ENCODE results near the gene DLGAP5. TPM values are rescaled to one million over a fixed set of nuclear protein-coding genes. Genes with fewer than 3 reads are reported as not detected.
A peak's percentile ranks its signal among the peaks of the same experiment; 100 is the strongest.

The DLGAP5 gene
- total RNA-seq, 1 experiment from 2014 or later = 101 TPM

DNA sequence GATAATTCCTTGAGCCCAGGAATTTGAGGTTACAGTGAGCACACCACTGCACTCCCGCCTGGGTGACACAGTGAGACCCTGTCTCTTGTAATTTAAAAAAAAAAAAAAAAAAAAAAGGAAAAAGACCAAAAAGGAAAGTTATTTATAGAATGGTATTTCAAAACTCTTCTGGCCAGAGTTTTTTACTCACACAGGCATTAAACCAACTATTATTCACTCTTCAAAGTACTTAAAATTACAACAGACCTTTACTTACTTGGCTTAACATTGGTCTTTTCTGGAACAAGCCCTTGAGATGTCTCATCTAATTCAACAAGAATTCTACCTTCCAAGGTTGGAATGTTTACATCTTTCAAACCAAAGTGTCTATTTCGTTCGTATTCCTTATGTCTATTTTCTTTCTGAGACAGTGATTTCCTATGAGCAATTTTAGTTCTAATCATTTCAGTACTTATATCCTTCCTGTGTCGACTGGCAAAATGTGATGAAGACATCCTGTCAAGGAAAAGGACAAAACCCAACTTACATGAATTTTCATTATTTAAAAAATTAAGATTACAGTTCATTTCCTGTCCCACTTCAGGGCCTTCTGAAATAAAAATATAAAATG, 2.6 kb downstream of the DLGAP5 start:
- no peak for DNase-seq (ENCODE audit: low read depth)

DNA sequence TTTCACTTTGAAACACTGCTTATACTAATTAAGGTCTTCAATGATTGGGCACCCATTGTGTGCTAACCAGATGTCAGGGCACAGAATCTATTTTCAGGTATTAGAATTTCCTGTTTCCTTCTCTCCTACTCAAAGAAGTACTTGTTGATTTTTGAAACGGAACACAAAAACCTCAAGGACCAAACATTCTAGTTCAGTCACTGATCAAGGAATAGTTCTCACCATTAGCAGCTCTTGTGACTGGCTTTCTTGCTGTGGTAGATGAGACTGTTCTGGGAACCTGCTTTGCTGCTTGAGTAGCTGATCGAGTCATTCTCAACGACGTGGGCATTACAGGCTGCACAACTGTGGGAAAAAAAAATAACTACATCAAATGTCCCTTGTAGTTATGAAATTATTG, 11.0 kb downstream of the DLGAP5 start:
- no peak for DNase-seq (ENCODE audit: low read depth)

- no peak for DNase-seq (ENCODE audit: low read depth)
Measured at GRCh38 chr14:55180006-55180405, 11.4 kb downstream of the DLGAP5 start.

DNA sequence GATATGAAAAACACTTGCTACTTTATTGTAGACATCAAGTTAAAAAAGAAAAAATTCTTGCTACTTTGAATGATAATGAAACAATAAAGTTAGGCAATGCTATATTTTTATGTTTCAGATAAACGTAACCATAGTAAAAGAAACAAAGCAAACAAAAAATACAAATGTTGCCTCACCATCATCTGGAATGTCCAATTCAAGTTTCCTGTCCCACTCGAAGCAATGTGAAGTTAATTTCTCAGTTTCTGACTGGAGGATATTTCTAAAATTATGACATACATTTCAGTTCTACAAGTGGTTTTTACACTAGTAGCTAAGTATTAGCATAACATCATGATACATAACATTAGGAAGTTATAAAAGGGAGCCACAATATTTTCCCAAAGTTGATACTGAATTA, 20.9 kb downstream of the DLGAP5 start:
- no peak for DNase-seq (ENCODE audit: low read depth)

DNA sequence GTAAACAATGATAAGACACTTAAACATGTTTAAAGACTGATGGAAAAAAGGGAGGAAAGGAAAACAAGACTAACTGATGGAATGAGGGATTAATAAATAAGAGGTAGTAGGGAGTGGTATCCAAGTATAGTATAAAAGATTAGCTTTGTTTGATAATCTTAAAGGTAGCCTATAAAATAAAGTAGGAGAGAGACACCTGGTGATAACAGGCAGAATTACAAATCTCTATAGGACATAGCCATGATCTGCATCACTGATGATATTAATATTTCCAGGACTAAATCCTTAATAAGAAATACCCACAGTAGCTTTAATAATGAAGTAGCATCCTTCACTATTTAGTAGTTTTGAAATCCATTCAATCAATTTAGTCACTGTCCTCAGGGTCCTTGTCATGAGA, 30.4 kb downstream of the DLGAP5 start:
- peak; percentile 42 for DNase-seq (ENCODE audit: low read depth)

DNA sequence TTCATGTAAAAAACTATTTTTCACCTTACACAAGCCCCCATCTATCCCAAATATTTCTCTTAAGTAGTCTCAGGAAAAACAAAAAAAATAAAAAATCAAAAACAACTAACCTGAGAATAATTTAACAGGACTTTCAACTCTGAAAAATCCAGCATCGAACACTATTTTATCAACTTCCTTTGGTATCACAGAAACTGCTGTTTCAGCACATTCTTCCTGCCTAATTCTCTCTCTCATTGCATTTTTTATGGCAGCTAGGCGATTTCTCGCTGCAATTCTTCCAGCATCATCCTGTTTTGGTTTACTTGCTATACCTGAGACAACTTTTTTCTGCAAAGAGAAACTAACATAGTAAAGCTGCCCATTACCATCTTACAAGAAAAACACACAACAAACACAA, 33.0 kb downstream of the DLGAP5 start:
- DNase-seq (ENCODE audit: low read depth) = no peak

DNA sequence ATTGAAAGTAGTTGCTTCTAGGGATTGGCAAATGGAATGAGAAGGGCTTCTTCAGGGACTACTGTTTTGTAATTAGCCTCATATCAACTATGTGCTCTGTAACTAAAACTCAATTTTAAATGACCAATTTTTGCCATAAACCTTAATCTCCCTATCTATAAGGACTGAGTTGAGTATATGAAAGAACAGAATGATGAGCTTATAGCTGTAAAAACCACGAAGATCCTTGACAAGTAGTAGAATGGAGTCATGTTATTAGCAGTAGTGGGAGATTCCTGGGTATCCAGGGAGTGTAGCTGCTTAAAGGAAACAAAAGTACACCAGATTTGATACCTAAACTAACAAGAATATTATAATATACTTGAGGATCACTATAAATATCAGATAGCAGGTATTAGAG, 34.3 kb downstream of the DLGAP5 start:
- DNase-seq (ENCODE audit: low read depth) = no peak

- DNase-seq (ENCODE audit: low read depth) = no peak
Measured at GRCh38 chr14:55153951-55154350, 37.4 kb downstream of the DLGAP5 start.

- DNase-seq (ENCODE audit: low read depth) = no peak
Measured at GRCh38 chr14:55152052-55152753, 39.2 kb downstream of the DLGAP5 start.

DNA sequence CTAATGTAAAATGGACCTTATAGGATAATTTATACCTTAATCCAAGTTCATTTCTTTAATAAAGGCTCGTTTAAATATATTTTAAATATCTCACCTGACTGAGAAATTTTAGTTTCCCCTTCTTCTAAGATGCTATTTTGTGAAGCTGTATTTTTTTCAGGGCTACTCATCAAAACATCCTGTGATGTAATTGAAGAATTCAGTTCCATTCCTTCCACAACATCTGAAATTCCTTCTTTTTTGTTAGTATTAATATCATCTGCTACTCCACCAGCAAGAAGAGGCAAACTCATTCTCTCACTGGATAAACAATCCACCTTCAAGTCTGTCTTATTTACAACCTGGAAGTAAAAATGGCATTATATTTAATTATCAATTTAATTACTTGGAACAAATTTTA, 39.8 kb downstream of the DLGAP5 start:
- DNase-seq (ENCODE audit: low read depth) = no peak

- no peak for DNase-seq (ENCODE audit: low read depth)
Measured at GRCh38 chr14:55146425-55146824, 45.0 kb downstream of the DLGAP5 start.

DNA sequence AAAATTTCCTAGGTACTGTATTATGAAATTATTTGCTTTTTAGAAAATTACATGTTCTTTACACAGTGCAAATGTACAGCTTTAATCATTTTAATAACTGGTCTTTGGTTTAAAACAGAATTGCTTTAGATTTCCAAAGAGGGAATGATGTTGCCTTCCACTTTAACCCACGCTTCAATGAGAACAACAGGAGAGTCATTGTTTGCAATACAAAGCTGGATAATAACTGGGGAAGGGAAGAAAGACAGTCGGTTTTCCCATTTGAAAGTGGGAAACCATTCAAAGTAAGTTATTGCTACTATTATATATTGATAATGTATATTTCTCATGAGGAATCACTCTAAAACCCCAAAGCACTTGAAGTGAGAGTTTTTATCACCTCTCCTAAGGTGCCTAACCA, 48.9 kb downstream of the DLGAP5 start:
- no peak for DNase-seq (ENCODE audit: low read depth)

GRCh38 chr14:55141825-55142224, 49.6 kb downstream of the DLGAP5 start:
- DNase-seq (ENCODE audit: low read depth) = no peak

GRCh38 chr14:55139696-55140509, 51.5 kb downstream of the DLGAP5 start:
- DNase-seq (ENCODE audit: low read depth) = no peak

DNA sequence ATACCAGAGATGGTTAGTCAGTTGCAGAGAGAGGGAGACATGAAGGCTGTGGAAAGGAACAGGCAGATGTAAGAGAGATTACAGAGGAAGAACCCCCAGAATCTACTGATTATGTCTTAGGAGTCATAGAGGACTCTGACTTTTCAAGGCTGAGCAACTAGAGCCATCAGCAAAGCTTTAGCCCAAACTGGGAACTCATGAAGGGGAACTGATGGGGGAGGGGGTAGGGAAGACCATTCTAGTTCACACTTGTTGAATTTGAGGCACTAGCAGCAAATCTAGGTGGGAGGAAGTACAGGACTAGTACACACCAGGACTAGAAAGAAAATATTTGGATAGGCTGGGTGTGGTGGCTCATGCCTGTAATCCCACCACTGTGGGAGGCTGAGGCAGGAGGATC, 52.2 kb downstream of the DLGAP5 start:
- DNase-seq (ENCODE audit: low read depth) = no peak

- DNase-seq (ENCODE audit: low read depth) = no peak
Measured at GRCh38 chr14:55138091-55138490, 53.3 kb downstream of the DLGAP5 start.

- no peak for DNase-seq (ENCODE audit: low read depth)
Measured at GRCh38 chr14:55136885-55137786, 54.2 kb downstream of the DLGAP5 start.

DNA sequence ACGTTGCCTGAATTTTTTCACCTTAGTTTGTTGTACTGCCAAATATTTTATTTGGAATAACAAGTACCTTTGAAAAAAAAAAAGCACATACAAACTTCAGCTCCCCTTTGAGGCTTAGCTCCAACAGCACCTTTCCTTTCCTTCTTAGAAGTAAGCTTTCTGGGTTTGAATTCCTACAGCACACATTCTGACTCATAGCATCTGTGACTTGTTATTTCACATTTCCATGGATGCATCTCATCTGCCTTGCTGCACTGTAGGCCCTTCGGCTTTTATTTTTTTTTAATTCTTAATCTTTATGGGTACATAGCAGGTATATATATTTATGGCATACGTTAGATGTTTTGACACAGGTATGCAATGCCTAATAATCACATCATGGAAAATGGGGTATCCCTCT, 55.1 kb downstream of the DLGAP5 start:
- no peak for DNase-seq (ENCODE audit: low read depth)

GRCh38 chr14:55133416-55133815, 58.0 kb downstream of the DLGAP5 start:
- peak; percentile 66 for DNase-seq (ENCODE audit: low read depth)

DNA sequence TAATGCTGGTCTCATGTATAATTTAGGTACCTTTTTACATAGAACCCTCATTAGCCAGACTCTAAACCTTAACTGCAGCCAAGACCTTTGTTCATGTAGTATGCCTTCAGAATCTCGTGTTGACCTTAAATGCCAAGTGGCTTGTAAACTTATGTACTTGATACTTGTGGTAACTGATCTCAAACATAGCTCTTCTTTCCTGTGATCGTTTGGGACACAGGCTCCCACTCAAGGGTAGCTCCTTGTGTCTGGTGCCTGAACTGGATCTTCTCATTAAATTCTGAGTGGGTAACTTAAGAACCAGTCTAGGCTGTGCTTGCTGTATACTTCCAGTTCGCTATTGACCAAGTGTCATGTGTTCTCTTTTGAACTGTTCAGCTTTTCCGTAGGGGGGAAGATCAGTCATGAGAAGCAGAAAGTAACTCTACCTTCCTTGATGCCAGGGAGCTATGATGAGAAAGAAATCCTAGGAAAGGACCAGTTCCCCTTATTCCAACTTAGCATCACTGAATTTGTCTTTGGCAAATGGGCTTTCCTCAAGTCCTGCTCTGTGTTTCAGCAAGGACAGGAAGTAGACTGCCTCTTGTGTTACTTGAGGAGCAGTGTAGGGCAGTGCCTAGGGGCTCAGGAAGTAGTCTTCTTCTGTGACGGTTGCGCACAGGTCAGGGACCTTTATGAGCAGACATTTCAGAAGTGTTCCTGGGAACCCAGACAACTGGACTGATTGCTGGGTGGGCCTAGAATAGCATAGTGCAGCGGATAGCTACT, 59.8 kb downstream of the DLGAP5 start:
- peak; percentile 44 for DNase-seq (ENCODE audit: low read depth)

DNA sequence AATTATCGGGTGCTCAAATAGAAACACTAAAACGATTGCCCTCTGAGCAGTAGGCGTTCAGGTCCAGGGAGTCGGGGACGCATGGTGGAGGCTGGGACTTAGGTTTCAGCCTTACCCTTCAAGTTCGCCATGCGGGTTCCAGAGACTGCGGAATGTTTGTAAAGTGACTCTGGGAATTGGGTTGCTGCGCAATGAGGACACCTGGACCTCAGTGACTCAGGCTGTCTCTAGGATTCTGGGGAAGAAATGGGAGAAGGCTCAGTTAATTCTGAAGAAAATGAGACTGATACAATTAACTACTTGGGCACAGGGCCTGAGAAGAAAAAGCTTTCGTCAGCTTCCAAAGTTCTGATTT, 61.2 kb downstream of the DLGAP5 start:
- DNase-seq (ENCODE audit: low read depth) = peak; percentile 31

All from M059J (cell line).